Astrocyte of the spinal cord (primary cell): Measurements from ENCODE around the gene CACNA1C.

ENCODE experiments used
- DNase-seq: peaks from one replicate; pipeline ENCODE4 v3.0.0; 2011; ENCODE audit warnings: low read depth, low spot score
- H3K4me3 ChIP-seq: 2 replicates; pipeline ENCODE4 v1.5.1; 2011; ENCODE audit warnings: low read depth, mild to moderate bottlenecking, low read length, moderate library complexity
- CTCF ChIP-seq: IDR thresholded peaks from 2 replicates; pipeline ENCODE4 v1.5.1; 2012; ENCODE audit warnings: low read depth, mild to moderate bottlenecking, low read length, inconsistent platforms
- in situ Hi-C: cut with HindIII; loops from 2 replicates; pipeline ENCODE4 v1.10.0; 2017; ENCODE audit warnings: low sequenced_read_pairs

Gene CACNA1C

DNA sequence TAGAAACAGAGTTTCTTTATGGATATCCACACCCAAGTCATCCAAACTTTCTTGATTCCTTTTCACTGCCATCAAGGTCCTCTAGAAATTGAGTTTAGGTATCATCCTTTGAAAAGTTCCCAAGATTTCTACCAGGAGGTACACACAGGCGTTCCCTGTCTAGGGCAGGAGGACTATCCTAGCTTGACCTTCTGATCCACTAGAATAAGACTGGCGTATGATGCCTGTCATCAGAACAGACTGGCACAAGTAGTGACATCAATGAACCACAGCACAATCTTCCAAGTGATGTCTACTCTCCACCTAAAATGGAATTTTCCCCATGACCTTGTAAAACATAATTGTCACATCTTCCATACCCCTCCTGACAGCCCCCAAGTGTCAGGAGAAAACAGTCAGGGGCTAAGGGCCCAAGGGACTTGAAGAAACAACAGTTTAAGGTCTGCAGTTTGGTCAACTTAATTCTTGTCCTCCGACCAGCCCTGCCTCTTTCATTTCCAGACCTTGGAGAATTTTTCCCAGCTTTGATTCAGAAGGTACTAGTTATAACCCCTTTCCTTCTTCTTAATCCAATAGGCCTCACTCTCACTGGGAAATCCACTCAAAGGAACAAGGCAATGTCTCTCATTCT, 641.3 kb downstream of the CACNA1C start:
- H3K4me3 ChIP-seq = no peak overlapping the region
- in situ Hi-C loops = no loop called here
- DNase-seq = no peak
- no peak for TF ChIP-seq CTCF

DNA sequence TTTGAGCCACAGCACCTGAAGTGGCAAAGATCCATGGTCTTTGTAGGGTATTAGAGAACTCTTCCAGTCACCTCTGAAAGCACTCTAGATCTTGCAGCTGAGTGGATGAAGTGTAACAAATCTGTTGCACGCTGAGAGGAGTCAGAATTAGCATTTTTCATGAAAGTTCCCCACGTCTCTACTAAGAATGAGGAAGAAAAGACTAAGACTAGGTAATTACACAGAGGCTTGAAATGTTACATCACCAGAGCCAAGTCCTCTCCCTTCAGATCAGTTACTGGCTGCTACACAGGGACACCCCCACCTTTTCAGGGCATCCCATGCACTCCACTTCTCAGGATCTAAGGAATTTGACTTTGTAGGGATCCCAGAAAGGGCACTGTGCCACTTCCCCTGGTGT, 643.3 kb downstream of the CACNA1C start:
- in situ Hi-C loops = no loop called here
- H3K4me3 ChIP-seq = no peak overlapping the region
- TF ChIP-seq CTCF = no peak
- no peak for DNase-seq

GRCh38 chr12:2697057-2697800, 644.4 kb downstream of the CACNA1C start:
- TF ChIP-seq CTCF = no peak
- no peak for DNase-seq
- in situ Hi-C loops = no loop called here
- no peak overlapping the region for H3K4me3 ChIP-seq

- H3K4me3 ChIP-seq = no peak overlapping the region
- in situ Hi-C loops = no loop called here
- no peak for TF ChIP-seq CTCF
- no peak for DNase-seq
Observed at GRCh38 chr12:2698566-2698965, 645.8 kb downstream of the CACNA1C start.

DNA sequence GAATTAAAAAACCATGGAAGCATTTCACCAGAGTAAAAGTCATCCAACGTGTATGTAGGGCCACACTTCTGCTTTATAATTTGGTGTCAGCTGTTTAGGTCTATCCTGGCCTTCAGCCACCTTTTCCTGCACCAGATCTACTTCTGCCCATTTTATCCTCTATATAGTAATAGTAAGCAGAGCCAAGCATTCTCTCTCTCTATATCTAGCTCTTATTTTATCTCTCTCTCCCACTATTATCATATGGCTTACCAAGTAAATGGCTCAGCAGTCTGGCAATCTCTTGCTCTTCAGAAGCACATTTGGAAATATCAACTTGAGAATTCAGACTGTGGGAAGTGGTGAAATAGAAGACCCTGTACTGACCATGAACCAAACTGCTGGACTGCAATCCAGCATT, 657.9 kb downstream of the CACNA1C start:
- no peak for TF ChIP-seq CTCF
- H3K4me3 ChIP-seq = no peak overlapping the region
- in situ Hi-C loops = no loop called here
- no peak for DNase-seq

DNA sequence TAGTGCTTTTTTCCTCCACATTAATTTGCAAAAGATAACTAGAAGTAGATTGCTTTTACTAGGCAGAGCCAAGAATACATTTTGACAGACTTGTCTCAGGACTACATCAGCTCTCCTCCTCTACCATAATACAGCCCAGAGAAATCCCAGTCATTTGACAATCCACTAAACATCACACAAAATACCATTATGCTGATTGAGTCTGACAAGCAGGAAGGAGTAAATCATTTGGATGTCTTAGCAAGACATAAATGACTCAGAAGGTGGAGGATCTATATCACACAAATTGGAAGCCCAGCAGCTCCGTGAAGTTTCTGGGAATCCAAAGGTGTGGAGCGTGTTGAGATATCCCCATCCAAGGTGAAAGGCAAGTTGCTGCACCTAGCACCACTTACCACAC, 666.6 kb downstream of the CACNA1C start:
- no peak overlapping the region for H3K4me3 ChIP-seq
- no peak for DNase-seq
- in situ Hi-C loops = no loop called here
- no peak for TF ChIP-seq CTCF
